Neural cell (in vitro differentiated cells): ENCODE measurements around the gene ASB6.

Source experiments
- CTCF ChIP-seq: fragments of 450-650 bp; IDR thresholded peaks from 2 replicates; pipeline ENCODE4 v1.5.1; 2014; ENCODE audit warnings: antibody characterized with exemption, mild to moderate bottlenecking, moderate library complexity; ENCODE audit not compliant: poor library complexity, severe bottlenecking
- EP300 ChIP-seq: fragments of 450-650 bp; conservative IDR thresholded peaks from 2 replicates; pipeline ENCODE4 v1.6.1; 2014; ENCODE audit warnings: antibody characterized with exemption, mild to moderate bottlenecking, moderate library complexity; ENCODE audit not compliant: poor library complexity, severe bottlenecking
- EZH2 ChIP-seq: fragments of 200-600, 300-800 bp; shearing (Covaris generic), sonication (generic); IDR thresholded peaks from 2 replicates; pipeline ENCODE4 v1.6.1; 2014; ENCODE audit warnings: antibody characterized with exemption, low read length, borderline replicate concordance, mild to moderate bottlenecking; ENCODE audit not compliant: insufficient read depth, poor library complexity, severe bottlenecking
- MXI1 ChIP-seq: fragments of 450-650 bp; conservative IDR thresholded peaks from 2 replicates; pipeline ENCODE4 v1.6.1; 2014; ENCODE audit warnings: antibody characterized with exemption, mild to moderate bottlenecking; ENCODE audit not compliant: poor library complexity, severe bottlenecking
- POLR2AphosphoS5 ChIP-seq: IDR thresholded peaks from 2 replicates; pipeline ENCODE4 v1.6.1; 2012
- RAD21 ChIP-seq: fragments of 450-650 bp; conservative IDR thresholded peaks from 2 replicates; pipeline ENCODE4 v1.6.1; 2014; ENCODE audit warnings: antibody characterized with exemption, mild to moderate bottlenecking, moderate library complexity
- REST ChIP-seq: IDR thresholded peaks from 2 replicates; pipeline ENCODE4 v1.6.1; 2012; ENCODE audit warnings: borderline replicate concordance
- SMC3 ChIP-seq: fragments of 450-650 bp; conservative IDR thresholded peaks from 2 replicates; pipeline ENCODE4 v1.6.1; 2014; ENCODE audit warnings: antibody characterized with exemption, mild to moderate bottlenecking, moderate library complexity; ENCODE audit not compliant: poor library complexity
- TAF1 ChIP-seq: IDR thresholded peaks from 2 replicates; pipeline ENCODE4 v1.6.1; 2012; ENCODE audit warnings: low read depth

- TF ChIP-seq POLR2AphosphoS5 (no peak), CTCF (no peak), REST (no peak), SMC3 (no peak), EZH2 (no peak), MXI1 (no peak), EP300 (no peak), TAF1 (no peak), RAD21 (no peak)
Measured at GRCh38 chr9:129686736-129687135, 44.8 kb upstream of the ASB6 start.
